ENCODE data around the gene OPRPN. TPM values are rescaled to one million over a fixed set of nuclear protein-coding genes. Genes with fewer than 3 reads are reported as not detected.

OPRPN gene
- total RNA-seq, 2 donors from 2014 or later: not detected

DNA sequence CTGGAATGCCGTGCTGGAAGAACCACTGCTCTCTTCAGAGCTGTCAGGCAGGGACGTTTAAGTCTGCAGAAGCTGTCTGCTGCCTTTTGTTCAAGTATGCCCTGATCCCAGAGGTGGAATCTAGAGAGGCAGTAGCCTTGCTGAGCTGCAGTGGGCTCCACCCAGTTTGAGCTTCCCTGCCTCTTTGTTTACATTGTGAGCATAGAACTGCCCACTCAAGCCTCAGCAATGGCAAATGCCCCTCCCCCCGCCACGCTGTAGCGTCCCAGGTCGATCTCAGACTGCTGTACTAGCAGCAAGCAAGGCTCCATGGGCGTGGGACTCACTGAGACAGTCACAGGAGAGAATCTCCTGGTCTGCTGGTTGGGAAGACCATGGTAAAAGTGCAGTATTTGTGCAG, 39.5 kb downstream of the OPRPN start:
- ATAC-seq: no peak
- Mint-ChIP-seq H3K27ac (no peak overlapping the region), H3K36me3 (no peaks in the 10 kb centered on the region), H3K9me3 (peaks cover 5 to 9% of the 10 kb centered on the region in 2 donors)
- no peak for DNase-seq (ENCODE audit: low spot score in 2 of 2)

DNA sequence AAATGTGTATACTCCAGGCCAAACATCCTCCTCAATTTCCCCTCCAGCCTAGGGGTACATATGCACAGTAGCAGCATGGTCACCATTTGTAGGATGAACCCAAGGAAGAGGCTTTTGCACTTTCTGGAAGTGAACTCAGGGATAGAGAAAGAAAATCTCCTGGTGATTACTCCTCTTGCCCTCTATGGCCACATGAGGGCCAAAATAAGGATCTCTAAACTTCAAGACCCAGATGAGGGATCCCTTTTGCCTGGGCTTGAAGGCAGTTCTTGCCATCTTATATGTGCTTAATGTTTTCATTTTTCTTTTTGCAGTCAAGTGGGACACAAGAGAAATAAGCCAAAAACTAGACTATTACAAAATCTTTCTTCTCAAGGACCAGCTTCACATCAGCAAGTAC, 44.7 kb downstream of the OPRPN start:
- Mint-ChIP-seq H3K9me3 (no peaks in the 10 kb centered on the region), H3K27ac (no peak overlapping the region), H3K36me3 (no peaks in the 10 kb centered on the region)
- DNase-seq (ENCODE audit: low spot score in 2 of 2): no peak
- no peak for ATAC-seq

DNA sequence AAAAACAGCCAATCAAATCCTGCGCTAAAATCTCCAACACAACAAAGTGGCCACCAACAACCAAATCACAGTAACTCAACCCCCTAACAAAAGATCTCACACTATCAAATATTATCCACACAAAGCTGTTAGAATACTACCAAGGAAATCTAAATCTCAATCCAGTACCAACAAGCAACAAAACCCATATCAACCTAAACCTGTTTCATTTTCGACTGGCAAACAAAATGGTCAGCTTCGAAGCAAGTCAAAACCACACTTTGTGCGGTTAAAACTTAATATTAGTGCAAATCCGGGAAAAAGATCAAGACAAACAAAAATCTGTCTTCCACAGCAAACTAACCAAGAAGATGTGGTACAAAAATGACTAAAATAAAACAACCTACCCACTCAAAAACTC, 45.6 kb downstream of the OPRPN start:
- ATAC-seq: no peak

DNA sequence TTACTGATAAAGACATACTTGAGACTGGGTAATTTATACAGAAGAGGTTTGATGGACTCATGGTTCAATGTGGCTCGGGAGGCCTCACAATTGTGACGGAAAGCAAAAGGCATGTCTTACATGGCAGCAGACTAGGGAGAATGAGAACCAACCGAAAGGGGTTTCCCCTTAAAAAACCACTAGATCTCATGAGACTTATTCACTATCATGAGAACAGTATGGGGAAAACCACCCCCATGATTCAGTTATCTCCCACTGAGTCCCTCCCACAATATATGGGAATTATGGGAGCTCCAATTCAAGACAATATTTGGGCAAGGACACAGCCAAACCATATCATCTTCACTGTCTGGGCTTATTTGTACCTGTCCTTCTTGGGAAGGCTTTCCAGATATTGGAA, 51.5 kb downstream of the OPRPN start:
- peaks cover 0 to 10% of the 10 kb centered on the region in 2 donors for H3K9me3 Mint-ChIP-seq
- H3K36me3 Mint-ChIP-seq: no peaks in the 10 kb centered on the region
- no peak overlapping the region for H3K27ac Mint-ChIP-seq
- DNase-seq (ENCODE audit: low spot score in 2 of 2) (no peak), ATAC-seq (peak in 1 of 2 donors; percentile 72)

More for the DNA sequence above, 45.6 kb downstream of the OPRPN start:
- DNase-seq (ENCODE audit: low spot score in 2 of 2): no peak
- no peak overlapping the region for H3K27ac Mint-ChIP-seq
- no peaks in the 10 kb centered on the region for H3K9me3 Mint-ChIP-seq
- no peaks in the 10 kb centered on the region for H3K36me3 Mint-ChIP-seq

DNA sequence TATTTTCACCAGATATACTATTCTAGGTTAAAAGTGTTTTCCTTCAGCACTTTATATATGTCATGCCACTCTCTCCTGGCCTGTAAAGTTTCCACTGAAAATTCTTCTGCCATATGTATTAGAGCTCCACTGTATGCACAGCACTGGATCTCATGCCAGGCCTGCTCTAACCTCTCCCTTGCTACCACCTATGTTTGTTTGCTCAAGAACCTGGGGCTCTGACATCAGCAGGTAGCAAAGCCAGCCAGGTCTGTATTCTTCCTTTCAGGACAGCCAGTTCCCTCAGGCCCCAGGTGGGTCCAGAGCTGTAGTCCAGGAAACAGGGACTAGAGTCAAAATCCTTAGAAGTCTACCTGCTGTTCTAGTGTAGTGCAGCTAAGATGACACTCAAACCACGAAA, 55.2 kb downstream of the OPRPN start:
- ATAC-seq (no peak), DNase-seq (ENCODE audit: low spot score in 2 of 2) (no peak)
- Mint-ChIP-seq H3K9me3 (peaks cover 0 to 10% of the 10 kb centered on the region in 2 donors), H3K36me3 (no peaks in the 10 kb centered on the region), H3K27ac (no peak overlapping the region)

Other genes with a start within 250 kb of the OPRPN start
- gene PRR27, start 243.7 kb upstream of the OPRPN start, total RNA-seq: not detected
- gene ODAM, start 202.2 kb upstream of the OPRPN start, total RNA-seq: not detected
- gene FDCSP, start 171.8 kb upstream of the OPRPN start, total RNA-seq: not detected
- not detected for gene CSN3, start 155.3 kb upstream of the OPRPN start, total RNA-seq
- gene CABS1, start 63.0 kb upstream of the OPRPN start, total RNA-seq: not detected
- gene SMR3A, start 37.2 kb upstream of the OPRPN start, total RNA-seq: not detected
- not detected for gene SMR3B, start 14.8 kb upstream of the OPRPN start, total RNA-seq
- not detected for gene MUC7, start 74.3 kb downstream of the OPRPN start, total RNA-seq
- gene AMTN, start 120.6 kb downstream of the OPRPN start, total RNA-seq: not detected
- not detected for gene AMBN, start 194.3 kb downstream of the OPRPN start, total RNA-seq
- gene ENAM, start 230.8 kb downstream of the OPRPN start, total RNA-seq: not detected

Data from activated naive CD4-positive, alpha-beta T cell treated with anti-CD3 and anti-CD28 coated beads, Interleukin-2, amount 50 U/mL, for 72 hours (primary cell).